HG03575 (cell line): ENCODE data around the gene SLC12A4.

Experiments used
- ATAC-seq: cut with Tn5 transposase; IDR thresholded peaks from one replicate; pipeline ENCODE4 v1.9.1; 2021; ENCODE audit not compliant: unreplicated experiment, insufficient number of reproducible peaks, low FRiP score; ENCODE audit errors: extremely low read depth

Gene SLC12A4

DNA sequence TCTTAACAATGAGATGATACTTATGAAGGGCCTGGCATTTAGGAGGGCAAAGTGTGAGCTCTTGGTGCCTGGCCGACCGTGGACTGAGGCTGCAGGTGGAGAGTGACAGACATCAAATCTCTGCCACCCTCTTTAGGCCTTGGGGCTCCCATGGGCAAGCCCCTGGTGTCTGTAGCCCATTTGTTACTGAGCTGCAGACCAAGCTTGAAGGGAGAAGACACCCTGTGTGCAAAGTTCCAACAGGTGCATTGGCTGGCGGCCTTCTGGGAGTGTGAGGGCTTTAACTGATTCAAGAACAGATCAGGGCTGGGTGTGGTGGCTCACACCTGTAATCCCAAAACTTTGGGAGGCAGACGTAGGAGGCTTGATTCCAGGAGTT lies 36.0 kb downstream of the SLC12A4 start:
- ATAC-seq: no peak

DNA sequence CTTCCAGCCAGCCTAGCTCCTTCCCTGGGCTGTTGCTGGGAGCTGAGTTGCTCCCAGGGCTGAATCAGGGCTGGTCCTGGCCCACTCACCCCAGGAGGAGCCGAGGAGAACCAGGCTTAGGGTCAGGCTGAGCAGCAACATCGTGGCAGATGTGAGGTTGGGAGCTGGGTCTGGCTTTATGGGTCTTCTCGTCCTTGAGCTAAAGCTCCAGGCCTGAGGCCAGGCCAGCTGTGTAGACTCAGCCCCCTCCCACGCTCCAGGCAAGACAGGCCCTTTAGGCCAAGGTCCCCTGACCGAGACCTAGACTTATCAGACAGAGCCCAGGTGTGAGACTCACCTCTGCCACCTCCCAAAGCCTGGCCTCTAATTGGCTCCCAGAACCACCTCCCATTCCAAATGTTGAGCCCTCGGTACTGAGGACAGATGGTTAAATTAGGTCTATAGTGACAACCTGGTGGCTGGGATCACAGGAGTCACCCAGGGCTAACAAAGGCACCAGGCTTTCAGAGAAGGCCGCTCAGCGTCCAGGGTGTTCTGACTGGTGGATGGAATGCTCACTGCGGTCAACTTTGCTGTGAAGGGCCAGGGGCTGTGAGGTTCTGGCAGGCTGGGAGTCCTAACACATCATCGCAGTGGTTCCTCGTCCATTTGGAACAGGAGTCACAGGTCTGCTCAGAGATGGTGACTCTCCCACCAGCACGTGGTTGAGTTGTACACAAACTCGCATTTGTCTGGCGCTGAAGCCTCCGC lies 36.5 kb downstream of the SLC12A4 start, which contains the start of gene CTRL:
Gene CTRL, minus strand, starts transcription at position 151 of the 750 bp plus-strand sequence. Its CDS starts 10 bp downstream, at position 141.
- no peak for ATAC-seq

DNA sequence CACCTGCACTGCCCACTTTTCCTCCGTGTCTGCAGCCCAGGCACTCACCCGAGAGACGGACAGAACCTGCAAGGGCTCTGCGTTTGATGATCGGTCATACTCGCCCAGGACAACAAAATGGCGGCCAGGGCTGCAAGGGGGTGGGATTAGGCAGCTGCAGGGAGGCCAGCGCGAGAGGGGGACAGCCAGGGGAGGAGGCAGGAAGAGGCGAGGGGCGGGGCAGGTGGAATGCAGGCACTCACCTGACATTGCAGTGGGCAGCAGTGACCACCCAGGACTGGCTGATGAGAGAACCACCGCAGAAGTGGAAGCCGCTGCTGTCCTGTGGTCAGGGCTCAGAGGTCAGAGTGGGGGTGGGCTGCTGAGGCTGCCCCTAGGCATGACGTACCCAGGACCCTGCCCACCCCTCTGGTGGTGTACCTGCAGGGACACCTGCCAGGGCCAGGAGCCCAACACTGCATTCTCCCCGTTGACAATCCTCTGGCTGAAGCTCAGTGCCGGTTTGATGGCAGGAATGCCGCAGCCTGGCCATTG lies 37.7 kb downstream of the SLC12A4 start:
- no peak for ATAC-seq

DNA sequence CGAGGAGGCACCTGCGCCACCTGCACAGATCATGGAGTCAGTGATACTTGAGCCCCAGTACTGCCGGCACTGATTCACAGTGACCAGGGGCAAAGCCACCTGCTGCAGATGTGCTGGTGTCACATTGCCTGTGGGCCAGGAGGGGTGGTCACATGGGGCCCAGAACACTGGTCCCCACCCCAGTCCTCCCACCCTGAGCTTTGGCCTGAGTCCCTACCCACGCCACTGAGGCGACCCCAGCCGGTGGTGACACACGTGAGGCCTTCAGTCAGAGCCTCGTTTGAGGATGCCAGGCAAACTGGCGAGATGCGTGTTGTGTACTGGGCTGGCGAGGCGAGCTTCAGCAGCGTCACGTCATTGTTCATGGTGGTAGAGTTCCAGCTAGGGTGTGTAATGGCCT lies 38.2 kb downstream of the SLC12A4 start:
- ATAC-seq: no peak

DNA sequence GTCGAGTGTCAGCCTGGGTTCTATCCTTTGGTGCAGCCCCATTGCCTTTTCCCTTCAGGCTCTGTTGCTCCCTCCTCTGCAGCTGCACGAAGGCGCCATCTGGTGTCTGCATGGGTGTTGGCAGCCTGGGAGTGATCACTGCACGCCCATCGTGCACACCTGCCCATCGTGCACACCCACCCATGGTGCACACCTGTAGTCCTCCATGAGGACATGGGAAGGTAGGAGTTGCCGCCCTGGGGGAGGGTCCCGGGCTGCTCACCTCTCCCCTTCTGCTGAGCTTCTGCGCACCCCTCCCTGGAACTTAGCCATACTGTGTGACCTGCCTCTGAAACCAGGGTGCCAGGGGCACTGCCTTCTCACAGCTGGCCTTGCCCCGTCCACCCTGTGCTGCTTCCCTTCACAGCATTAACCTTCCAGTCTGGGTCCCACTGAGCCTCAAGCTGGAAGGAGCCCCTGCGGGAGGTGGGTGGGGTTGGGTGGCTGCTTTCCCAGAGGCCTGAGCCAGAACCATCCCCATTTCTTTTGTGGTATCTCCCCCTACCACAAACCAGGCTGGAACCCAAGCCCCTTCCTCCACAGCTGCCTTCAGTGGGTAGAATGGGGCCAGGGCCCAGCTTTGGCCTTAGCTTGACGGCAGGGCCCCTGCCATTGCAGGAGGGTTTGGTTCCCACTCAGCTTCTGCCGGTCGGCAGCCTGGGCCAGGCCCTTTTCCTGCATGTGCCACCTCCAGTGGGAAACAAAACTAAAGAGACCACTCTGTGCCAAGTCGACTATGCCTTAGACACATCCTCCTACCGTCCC lies 39.7 kb downstream of the SLC12A4 start:
- no peak for ATAC-seq

DNA sequence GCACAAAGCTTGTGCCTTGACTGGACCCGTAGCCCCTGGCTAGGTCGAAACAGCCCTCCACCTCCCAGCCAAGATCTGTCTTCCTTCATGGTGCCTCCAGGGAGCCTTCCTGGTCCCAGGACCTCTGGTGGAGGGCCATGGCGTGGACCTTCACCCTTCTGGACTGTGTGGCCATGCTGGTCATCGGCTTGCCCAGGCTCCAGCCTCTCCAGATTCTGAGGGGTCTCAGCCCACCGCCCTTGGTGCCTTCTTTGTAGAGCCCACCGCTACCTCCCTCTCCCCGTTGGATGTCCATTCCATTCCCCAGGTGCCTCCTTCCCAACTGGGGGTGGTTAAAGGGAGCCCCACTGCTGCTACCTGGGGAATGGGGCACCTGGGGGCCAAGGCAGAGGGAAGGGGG lies 40.3 kb downstream of the SLC12A4 start:
- ATAC-seq: no peak

DNA sequence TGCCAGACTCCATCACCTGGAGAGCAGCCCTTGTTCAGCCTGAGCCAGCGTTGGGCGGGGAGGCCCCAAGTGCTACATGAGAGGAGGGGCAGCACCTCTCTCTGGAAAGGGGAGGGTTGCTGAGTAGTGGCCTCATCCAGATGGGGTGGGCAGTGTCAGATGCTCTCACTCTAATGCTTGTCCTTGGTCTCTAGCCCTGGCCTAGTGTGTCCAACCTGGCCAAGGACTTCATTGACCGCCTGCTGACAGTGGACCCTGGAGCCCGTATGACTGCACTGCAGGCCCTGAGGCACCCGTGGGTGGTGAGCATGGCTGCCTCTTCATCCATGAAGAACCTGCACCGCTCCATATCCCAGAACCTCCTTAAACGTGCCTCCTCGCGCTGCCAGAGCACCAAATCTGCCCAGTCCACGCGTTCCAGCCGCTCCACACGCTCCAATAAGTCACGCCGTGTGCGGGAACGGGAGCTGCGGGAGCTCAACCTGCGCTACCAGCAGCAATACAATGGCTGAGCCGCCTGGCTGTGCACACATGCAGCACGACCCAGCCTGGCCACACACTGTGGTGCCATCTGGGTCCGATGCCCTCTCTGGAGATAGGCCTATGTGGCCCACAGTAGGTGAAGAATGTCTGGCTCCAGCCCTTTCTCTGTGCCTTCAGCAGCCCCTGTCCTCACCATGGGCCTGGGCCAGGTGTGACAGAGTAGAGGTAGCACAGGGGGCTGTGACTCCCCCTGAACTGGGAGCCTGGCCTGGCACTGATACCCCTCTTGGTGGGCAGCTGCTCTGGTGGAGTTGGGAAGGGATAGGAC lies 41.1 kb downstream of the SLC12A4 start:
- ATAC-seq: no peak

DNA sequence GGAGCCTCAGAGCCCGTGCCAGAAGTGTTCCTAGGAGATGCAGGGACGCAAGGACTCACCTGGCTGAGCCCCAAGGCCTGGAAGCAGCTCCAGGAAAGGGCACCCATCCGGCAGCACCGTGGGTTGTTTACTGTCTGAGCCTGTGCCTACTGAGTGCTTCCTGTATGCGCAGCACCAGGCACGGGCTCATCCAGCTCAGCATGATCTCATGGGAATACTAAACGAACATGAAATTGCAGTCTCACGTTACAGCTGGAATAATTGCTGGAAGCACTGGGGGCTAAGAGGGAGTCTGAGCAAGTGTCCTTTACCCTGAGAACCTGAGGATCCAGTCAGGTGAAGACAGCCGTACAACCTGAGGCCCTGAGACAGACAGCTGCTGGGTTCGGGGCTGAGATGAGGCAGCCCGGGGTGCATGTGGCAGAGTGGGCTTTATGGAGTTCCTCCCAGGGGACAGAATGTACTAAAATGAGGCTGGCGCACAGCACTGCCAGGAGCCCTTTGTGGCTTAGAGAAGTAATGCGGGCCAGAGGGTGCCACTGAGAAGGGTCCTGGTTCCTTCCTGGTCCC lies 42.2 kb downstream of the SLC12A4 start:
- no peak for ATAC-seq

DNA sequence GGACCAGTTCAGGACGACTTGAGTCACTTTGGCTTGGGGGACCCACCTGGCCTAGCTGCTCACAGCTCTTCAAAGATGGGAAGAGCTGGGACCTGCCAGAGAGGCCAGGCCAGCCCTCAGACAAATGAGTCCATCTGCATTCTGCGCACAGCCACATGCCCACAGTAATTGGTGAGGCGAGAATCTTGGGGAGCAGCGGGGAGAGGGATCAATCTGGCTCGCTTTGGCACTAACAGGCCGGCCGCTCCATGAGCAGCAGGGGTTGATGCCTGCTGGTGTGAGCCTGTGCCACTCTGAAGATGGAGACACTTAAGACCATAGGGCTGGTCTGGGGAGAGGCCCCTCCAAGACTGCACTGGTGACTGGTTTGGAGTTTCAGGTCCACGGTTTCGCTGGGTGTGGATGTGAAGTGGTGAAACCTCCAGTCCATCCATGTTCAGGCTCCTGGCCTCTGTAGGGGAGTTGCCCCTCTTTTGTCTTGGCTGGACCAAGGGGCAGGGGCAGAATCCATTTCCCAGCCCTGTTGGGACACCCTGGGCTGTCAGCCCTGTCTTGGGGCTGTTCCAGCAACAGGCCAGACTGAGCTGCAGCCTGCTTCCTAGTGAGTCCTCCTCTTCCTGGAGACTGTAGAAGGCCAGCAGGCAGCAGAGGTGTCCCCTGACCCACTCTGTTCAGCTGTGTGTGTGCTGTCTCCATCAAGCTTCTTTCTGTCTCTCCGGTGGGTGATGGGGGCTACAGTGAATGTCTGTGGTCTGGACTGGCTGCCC lies 44.1 kb downstream of the SLC12A4 start:
- ATAC-seq: no peak

DNA sequence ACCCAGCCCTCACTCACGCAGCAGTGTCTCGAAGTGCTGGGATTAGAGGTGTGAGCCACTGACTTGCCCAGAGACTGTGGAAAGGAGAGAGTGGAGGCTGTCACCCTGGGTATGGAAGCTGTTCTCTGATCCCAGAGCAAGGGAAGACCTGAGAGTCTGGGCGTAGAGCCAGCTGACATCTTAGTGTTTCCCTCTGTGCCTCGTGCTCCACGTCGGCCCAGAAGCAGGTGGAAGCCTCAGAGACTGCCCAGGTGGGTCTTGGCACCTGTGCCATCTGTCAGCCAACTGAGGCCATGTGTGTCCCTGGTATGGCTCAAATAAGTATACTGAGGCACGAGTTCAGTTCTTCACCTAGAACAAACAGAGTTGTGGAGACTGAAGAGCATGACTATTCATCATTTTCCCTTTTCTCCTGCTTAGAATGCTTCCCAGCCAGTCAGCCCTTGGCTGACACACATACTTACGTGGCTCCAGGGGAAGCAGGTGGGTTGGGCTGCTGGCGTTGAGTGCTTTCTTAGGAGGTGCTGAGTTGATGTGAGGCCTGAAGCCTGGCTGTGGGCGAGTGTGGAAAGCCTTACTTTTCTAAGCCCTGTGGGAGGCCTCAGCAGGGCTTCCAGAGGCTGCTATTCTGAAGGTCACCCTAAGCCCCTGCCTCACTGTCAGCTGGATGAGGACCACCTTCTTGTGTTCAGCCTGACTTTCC lies 44.9 kb downstream of the SLC12A4 start:
- ATAC-seq: no peak

DNA sequence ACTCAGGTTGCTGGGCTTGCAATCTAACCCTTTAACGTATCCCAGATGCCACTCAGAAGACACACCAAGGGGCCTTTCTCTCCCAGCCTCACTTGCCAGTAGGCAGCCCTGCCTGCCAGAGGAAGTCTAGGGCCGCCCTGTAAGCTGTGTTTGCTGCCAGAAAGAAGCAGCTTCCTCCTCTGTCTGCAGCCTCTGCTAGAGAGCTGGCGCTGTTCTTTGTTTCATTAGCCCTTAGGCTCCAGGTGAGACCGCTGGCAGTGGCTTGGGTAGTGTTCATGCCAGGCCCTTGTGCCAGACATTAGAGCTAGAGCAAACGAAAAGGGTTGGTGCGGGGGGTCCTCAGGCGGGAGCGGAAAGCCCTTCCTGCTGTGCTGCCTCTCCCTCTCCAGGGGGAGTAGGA lies 45.7 kb downstream of the SLC12A4 start:
- no peak for ATAC-seq

DNA sequence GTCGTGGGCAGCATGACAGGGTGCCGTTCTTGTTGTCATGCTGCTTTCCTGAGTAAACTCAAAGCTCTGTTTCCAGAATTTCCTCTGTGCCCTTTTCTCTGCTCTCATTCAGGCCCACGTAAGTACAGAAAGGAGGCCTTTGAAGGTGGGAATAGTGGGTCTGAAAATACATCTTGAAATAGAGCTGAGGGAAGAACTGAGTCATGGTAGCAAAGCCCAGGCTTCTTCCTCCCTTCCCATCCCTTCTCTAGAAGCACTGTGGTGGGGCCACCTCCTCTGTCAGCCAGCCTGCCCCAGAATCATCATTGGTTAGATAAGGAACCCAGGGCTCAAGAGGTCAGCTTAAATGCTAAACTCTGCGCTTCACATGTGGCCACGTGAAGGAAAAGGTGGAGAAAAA lies 46.2 kb downstream of the SLC12A4 start:
- ATAC-seq: no peak

DNA sequence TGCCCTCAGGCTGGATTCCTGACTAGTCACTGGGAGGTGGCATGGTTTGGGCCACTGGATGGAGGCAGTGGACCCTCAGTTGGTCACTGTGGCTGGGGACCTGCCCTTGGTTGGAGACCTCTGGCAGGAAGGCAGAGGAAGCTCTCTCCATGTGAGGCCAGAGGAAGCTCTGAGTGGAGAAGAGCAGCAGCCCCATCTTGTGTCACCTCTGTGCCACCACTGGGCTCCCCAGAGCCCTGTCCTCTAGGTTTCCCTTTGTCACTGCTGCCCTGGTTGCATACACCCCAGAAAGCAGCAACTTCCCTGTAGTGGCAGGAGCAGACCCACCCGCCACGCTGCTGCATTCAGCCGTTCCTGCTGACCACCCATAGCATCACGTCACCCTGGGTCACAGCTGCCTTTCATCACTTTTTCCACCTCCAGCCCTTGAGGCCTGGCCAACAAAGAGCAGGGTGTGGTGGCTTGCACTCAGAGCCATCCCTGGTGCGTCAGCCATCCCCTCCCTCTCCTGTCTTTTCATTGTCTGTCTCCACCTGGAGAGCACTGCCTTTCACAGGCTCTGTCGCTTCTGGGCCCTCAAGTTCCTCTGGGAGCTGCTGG lies 48.7 kb downstream of the SLC12A4 start:
- no peak for ATAC-seq

DNA sequence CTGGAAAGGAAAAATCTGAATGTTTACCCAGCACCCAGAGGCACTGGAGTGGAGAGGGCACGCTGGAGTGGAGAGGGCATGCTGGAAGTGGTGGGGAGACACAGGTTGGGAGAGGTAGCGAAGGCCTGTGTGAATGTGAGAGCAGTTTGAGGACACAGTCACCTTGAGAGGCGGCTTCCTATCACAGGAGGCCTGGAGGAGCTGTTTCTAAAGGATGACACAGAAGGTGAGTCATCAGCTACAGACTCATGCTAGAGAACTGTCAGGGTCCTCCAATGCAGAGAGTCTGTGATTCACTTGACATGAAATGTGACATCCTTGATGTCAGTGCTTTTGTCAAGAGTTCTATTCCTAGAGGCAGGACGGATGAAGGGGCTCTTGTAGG lies 50.6 kb downstream of the SLC12A4 start:
- no peak for ATAC-seq

DNA sequence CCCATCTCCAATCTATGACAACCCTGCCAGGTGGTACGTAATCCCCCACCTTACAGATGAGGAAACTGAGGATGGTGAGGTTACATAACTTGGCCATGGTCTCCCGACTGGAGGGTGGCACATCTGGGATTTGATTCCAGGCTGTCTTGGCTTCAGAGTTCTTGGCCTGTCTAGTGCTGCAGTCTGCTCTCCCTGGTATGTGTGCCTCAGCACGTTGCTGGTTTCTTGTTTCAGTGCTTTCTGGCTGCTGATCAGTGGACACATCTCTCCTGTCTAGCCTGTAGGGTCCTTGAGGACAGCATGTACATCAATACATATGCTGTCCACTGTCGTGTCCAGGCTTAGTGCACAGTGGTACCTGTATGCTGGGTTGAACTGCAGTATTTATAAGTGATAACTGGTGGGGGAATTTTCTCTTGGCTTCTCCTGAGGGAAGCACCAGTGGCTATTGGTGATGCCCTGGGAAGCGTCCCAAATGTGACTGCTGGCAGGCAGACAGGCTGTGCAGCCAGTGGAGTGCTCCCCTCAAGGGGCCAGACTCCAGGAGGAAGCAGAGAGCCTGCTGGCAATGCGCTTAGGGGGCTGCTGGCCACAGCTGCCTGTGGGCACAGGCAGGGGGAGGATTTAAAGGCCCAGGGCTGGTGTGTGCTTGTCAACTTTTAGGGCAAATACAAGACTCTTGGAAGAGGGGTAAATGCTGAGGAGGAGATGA lies 51.1 kb downstream of the SLC12A4 start:
- no peak for ATAC-seq

DNA sequence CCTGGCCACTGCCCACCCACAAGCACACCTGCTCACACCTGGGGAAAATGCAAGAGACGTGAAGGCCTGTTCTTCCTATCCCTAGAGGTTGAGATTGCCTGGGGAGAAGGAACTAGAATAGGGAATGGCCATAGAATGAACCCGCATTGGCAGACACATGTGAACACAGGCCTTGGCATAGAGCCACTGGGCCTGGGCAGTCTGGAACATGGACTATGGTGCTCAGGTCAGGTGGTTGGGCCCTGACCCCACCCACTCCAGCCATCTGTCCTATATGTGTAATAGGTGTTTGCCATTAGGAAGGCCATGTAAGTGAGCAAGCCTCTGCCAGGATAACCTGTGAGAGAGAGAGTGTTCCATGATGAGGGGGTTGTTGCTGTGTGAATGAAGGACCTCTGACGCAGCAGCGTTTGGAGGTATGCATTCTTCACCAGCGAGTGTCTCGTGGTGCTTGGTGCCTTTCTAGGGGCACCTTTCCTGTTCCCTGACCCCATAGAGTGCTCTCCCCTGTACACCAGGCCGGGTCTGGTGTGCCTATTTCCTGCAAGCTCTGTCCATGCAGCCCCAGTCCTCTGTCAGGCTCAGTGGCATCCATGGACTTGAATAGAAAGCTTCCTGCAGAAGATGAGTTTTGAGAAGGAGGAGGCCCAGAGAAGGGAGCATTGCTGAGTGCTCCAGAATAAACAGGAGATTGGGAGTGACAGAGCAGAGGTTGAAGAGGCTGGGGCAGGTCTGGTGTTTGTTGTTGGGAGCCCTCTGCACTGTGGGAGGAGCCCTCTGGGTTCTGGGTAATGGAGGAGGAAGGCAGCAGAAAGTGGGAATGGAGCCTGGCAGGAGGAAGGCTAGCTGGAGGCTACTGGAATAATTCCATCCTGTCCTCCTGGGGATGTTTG lies 52.4 kb downstream of the SLC12A4 start:
- no peak for ATAC-seq
